GM19240 (cell line): ENCODE data around the gene RARG.
"Not testable (repeated sequence)": the region's sequence is repeated elsewhere in the genome, so short reads cannot be mapped to it uniquely, and the experiment has no call there.

Experiments used
- DNase-seq: peaks from one replicate; pipeline ENCODE4 v3.0.0; 2011; ENCODE audit warnings: low spot score; ENCODE audit not compliant: insufficient read length

Gene RARG

GRCh38 chr12:53211476-53212381 lies 20.3 kb downstream of the RARG start:
- no peak for DNase-seq

- DNase-seq: no peak
Measured at GRCh38 chr12:53210843-53211242, 21.2 kb downstream of the RARG start.

GRCh38 chr12:53208877-53209463 lies 23.0 kb downstream of the RARG start:
- DNase-seq: peak; percentile 56

GRCh38 chr12:53208435-53208834 lies 23.6 kb downstream of the RARG start:
- no peak for DNase-seq

GRCh38 chr12:53207042-53207441 lies 25.0 kb downstream of the RARG start, which contains the start of gene ITGB7:
TSS of gene ITGB7 (minus strand) at chr12:53207251. CDS start at chr12:53200443, 6,808 bp downstream.
- peak; percentile 60 for DNase-seq

- peak; percentile 77 for DNase-seq
Measured at GRCh38 chr12:53205747-53206419, 26.1 kb downstream of the RARG start.

GRCh38 chr12:53204351-53204750 lies 27.7 kb downstream of the RARG start:
- no peak for DNase-seq

GRCh38 chr12:53202316-53202715 lies 29.7 kb downstream of the RARG start:
- DNase-seq: not testable (repeated sequence)

- DNase-seq: no peak
Measured at GRCh38 chr12:53201639-53202038, 30.4 kb downstream of the RARG start.

GRCh38 chr12:53201177-53201541 lies 30.9 kb downstream of the RARG start:
- no peak for DNase-seq

- peak; percentile 58 for DNase-seq
Measured at GRCh38 chr12:53200458-53201176, 31.4 kb downstream of the RARG start.

GRCh38 chr12:53200107-53200457 lies 31.9 kb downstream of the RARG start:
- no peak for DNase-seq

GRCh38 chr12:53199700-53200099 lies 32.3 kb downstream of the RARG start:
- no peak for DNase-seq

- no peak for DNase-seq
Measured at GRCh38 chr12:53198486-53199110, 33.4 kb downstream of the RARG start.

GRCh38 chr12:53197011-53197640 lies 34.9 kb downstream of the RARG start:
- DNase-seq: no peak

- no peak for DNase-seq
Measured at GRCh38 chr12:53196486-53196885, 35.5 kb downstream of the RARG start.

- no peak for DNase-seq
Measured at GRCh38 chr12:53195516-53196420, 36.2 kb downstream of the RARG start.

- DNase-seq: no peak
Measured at GRCh38 chr12:53194973-53195372, 37.0 kb downstream of the RARG start.

GRCh38 chr12:53193985-53194716 lies 37.9 kb downstream of the RARG start:
- DNase-seq: no peak
